GM10248 (cell line): ENCODE measurements around the gene NKG7.

Source experiments
- CTCF ChIA-PET: fragments of 300-600 bp; sonication (Branson Sonifier 250); formaldehyde crosslinking; extraction: SDS; loops from one replicate; lab custom pipeline; 2021; ENCODE audit warnings: antibody characterized with exemption; lab: Yijun Ruan, JAX
- POLR2A ChIA-PET: fragments of 350-650 bp; sonication (Branson Sonifier 250); formaldehyde crosslinking; extraction: SDS; loops from one replicate; lab custom pipeline; 2020; ENCODE audit warnings: antibody characterized with exemption; lab: Yijun Ruan, JAX
- DNase-seq: peaks from one replicate; pipeline ENCODE4 v3.0.0; 2012; ENCODE audit errors: extremely low spot score
- TF ChIP-seq, protein P1 (sequence below): IDR thresholded peaks from 2 replicates; pipeline ENCODE4 v1.5.1; 2012; ENCODE audit warnings: mild to moderate bottlenecking, low read depth; ENCODE audit errors: extremely low read depth, missing control alignments, control extremely low read depth

NKG7 gene

DNA sequence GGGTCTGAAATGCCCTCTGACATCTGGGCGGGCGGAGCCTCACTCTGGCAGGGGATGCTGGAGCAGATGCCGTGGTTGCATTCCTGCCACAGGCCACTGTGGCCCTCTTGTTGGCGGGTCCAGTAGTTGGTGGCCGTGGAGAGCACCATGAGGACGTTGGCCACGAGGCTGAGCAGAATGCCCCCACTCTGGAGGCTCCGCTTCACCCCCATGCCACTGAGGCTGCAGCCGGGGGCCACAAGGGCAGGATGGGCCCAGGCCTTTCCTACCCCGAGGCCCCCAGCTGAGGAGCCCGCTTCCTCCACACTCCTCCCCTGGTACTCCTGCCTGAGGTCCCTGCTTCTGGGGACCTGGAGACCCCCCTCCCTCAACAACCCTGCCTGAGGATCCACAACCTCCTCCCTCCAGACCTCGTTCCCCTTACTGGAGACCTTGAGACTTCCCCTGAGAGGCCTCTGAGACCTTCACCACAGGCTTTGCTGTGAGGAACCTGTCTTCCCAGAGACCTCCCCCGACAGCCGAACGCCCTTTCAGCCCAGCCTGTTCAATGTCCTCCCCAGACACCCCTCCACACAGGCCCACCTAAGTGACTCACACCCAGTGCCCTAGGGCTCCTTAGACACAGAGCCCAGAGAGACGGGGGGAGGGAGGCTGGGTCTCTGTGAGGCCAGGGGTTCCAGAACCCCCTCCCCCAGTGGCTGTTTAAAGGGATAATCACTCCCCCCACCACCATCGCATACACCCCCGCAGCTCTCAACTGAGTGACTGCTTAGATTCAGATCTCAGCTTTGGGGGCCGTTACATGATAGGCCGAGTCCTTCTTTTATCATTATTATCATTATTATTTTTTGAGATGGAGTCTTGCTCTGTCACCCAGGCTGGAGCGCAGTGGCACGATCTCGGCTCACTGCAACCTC, 3.8 kb downstream of the NKG7 start, which contains the start of gene CLDND2:
Gene CLDND2 (minus strand): TSS at position 638 of the 917 bp plus-strand sequence. CDS start 426 bp downstream, at position 212.
- CTCF ChIA-PET: interaction anchor here (1.0 to 1.9 kb wide), 9 partner anchors 9 to 68 kb away, joined by 3 to 8 read pairs (median 6); partner anchors contain the start of gene SIGLEC10
- TF ChIP-seq, protein P1, sequence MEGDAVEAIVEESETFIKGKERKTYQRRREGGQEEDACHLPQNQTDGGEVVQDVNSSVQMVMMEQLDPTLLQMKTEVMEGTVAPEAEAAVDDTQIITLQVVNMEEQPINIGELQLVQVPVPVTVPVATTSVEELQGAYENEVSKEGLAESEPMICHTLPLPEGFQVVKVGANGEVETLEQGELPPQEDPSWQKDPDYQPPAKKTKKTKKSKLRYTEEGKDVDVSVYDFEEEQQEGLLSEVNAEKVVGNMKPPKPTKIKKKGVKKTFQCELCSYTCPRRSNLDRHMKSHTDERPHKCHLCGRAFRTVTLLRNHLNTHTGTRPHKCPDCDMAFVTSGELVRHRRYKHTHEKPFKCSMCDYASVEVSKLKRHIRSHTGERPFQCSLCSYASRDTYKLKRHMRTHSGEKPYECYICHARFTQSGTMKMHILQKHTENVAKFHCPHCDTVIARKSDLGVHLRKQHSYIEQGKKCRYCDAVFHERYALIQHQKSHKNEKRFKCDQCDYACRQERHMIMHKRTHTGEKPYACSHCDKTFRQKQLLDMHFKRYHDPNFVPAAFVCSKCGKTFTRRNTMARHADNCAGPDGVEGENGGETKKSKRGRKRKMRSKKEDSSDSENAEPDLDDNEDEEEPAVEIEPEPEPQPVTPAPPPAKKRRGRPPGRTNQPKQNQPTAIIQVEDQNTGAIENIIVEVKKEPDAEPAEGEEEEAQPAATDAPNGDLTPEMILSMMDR: no peak
- POLR2A ChIA-PET: interaction anchor here (1.1 to 1.9 kb wide), 3 partner anchors 27 to 49 kb away, joined by 7 to 11 read pairs (median 10); partner anchors contain the start of gene SIGLEC10
- DNase-seq: no peak

DNA sequence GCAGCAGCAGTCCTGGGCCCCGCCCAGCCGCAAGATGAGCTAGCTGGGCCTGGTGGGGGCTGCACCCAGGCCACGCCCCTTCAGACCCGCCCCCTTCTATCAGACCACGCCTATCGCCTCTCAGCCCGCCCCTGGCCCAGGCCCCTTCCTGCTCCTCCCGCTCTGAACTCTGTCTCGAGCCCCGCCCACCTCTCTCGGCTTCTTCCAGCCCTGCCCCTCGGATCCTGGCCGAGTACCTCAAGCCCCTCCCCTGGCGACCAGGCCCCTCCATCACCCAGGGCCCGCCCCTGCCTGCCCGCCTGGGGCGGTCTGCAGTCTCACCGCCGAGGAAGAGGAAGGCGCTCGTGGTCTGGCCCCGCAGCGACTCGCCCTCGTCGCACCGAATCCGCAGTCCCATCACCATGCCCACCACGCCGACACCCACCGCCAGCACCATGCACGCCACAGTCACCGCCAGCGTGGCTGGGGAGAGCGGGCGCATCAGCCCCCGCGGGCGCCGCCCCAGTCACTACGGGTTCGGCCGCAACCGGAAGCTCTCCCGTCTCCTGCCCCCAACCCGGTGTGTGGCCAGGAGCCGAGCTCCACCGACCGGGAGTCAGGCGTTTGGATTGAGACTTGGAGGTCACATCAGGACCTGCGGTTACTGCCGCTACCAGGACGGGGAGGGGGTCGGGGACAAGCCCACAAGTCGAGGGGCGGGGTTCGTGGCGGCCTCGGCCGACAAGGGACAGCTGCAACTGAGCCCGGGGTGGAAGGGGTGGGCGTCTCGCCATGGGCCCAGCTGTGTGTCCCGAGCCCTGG, 4.7 kb downstream of the NKG7 start:
- CTCF ChIA-PET: interaction anchor here (1.0 to 1.7 kb wide), 9 partner anchors 8 to 69 kb away, joined by 3 to 8 read pairs (median 6); partner anchors contain the start of gene SIGLEC10
- DNase-seq: peak; percentile 99
- TF ChIP-seq, protein P1: no peak
- POLR2A ChIA-PET: interaction anchor here (0.6 to 1.9 kb wide), 6 partner anchors 22 to 346 kb away, joined by 3 to 11 read pairs (median 8); partner anchors contain the start of gene SIGLEC10

DNA sequence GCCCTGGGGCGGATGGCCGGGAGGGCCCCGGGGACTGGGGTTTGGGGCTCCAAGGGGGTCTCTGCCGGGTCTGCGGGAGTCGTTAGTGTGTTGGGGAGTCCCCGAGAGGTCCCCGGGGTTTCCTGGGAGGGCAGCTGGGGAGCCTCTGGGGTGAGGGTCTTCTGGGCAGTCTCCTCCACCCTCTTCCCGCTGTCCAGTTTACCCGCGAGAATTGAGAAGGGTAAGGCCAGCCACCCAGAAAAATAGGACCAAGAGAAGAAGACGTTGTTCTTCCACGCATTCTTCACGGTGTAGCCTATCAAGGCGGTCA, 5.2 kb downstream of the NKG7 start:
- DNase-seq: no peak
- TF ChIP-seq, protein P1: no peak
- POLR2A ChIA-PET: interaction anchor here (0.6 to 1.9 kb wide), 4 partner anchors 22 to 50 kb away, joined by 3 to 11 read pairs (median 8); partner anchors contain the start of gene SIGLEC10
- CTCF ChIA-PET: interaction anchor here (1.0 to 1.7 kb wide), 7 partner anchors 24 to 70 kb away, joined by 4 to 8 read pairs (median 6); no protein-coding TSS in a partner anchor

DNA sequence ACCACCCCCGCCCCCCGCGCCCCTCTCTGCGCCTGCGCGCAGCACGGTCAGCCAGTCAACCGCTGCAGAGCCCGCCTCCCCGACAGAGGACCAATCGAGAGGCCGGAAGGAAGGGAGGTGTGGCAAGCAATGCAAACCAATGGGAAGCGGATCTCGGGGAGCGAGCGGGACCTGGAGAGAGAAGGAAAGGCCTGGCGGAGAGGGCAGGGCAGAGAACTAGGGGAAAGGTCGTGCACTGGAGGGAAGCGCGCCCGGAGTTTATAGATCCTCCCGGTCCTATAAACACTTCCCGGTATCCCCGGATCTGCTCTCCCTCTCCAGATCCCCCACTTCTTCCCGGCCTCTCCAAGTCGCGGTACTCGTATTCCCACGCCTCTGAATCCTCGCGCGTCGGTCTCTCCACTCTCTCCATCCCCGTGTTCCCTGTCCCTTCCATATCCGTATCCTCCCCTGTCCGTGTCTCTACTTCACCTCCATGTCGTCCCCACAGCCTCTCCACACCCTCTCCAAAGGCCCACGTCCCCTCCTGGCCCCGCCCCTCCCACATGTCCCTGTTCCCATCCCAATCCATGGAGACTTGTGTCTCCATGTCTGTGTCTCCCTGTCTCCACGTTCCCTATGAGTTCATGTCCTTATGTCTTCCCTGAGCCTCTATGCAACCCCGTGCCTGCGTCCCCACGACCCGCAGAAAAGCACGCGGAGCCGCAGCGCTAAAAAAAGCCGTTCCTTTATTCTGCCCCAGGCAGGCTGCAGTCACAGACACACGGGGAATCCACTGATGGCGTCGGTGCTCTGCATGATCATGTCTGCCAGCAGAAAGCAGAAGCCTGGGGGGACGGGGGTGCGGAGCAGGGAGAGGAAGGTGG, 5.8 kb downstream of the NKG7 start:
- ChIA-PET POLR2A (interaction anchor here (1.9 kb wide), 1 partner anchor 51 kb away, joined by 11 read pairs; the partner anchor contains the start of gene SIGLEC10), CTCF (interaction anchor here (1.0 to 2.1 kb wide), 5 partner anchors 10 to 294 kb away, joined by 3 to 8 read pairs (median 4); no protein-coding TSS in a partner anchor)
- TF ChIP-seq, protein P1: no peak
- DNase-seq: peak; percentile 97

DNA sequence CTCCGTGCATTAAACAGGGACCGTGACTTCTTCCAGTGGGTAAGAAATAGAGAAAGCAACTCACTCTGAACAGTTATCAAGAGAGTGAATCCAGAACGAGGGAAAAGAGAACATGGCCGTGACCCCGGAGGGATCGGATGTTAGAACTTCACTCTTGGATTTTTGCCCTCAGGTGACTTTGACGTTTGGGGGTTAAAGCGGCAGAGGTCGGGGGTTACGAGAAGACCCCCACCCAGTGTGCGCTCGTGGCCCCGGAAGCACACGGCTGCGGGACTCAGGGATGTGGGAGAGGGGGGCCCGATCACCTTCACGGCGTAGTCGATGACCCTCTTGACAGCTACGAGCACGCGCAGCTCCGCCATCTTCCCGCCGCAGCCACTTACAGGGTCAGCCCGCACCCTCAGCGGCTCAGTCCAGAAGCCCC, 6.5 kb downstream of the NKG7 start, which contains the start of gene ETFB:
Gene ETFB (minus strand): TSS at position 424 of the 424 bp plus-strand sequence. CDS start 62 bp downstream, at position 362.
- POLR2A ChIA-PET: interaction anchor here (0.8 to 0.9 kb wide), 2 partner anchors 28 to 564 kb away, joined by 3 to 4 read pairs; no protein-coding TSS in a partner anchor
- TF ChIP-seq, protein P1: no peak
- DNase-seq: no peak
- CTCF ChIA-PET: interaction anchor here (0.9 to 2.1 kb wide), 5 partner anchors 11 to 295 kb away, joined by 3 to 8 read pairs (median 4); partner anchors contain the start of gene SIGLEC10
